A549 (cell line): ENCODE results near the gene SPPL2C. TPM values are rescaled to one million over a fixed set of nuclear protein-coding genes. Genes with fewer than 3 reads are reported as not detected.

Experiments
- ATAC-seq, 2 experiments: fragments of 200-7000 bp in 1 of 2; fragments of >200 bp in 1 of 2; cut with Nextera tagmentation in 1 of 2; cut with Tn5 transposase in 1 of 2; 3 replicates each; pipeline versions ENCODE4 v1.8.0 to v1.9.1; 2018 to 2020; ENCODE audit warnings: mild to moderate bottlenecking in 1 of 2, moderate library complexity in 1 of 2
- CTCF ChIA-PET: fragments of 300-600 bp; sonication (Branson Sonifier 250); formaldehyde crosslinking; extraction: SDS; loops from one replicate; lab custom pipeline; 2021; ENCODE audit warnings: antibody characterized with exemption, inconsistent platforms; lab: Yijun Ruan, JAX
- POLR2A ChIA-PET: fragments of 350-600 bp; formaldehyde crosslinking; extraction: SDS; loops from one replicate; lab custom pipeline; 2021; ENCODE audit warnings: antibody characterized with exemption, inconsistent platforms; lab: Yijun Ruan, JAX
- DNase-seq, 2 experiments: peaks; one replicate each; pipeline versions ENCODE4 v3.0.0 to v3.0.0-alpha.2; 2011 to 2016; ENCODE audit warnings: low read depth in 1 of 2, low spot score in 1 of 2
- FAIRE-seq: peaks from 2 replicates; lab custom pipeline; 2011; peaks lifted over from hg19 to GRCh38; lab: Jason Lieb, UNC
- H3K27ac ChIP-seq, 2 experiments: fragments of >200 bp; sonication (Bioruptor Twin); formaldehyde crosslinking; 3 replicates each; pipeline ENCODE4 v1.5.1; 2016 to 2017
- H3K4me1 ChIP-seq: fragments of >200 bp; sonication (Bioruptor Twin); formaldehyde crosslinking; 3 replicates; pipeline ENCODE4 v1.6.1; 2016
- H3K4me2 ChIP-seq: fragments of >200 bp; sonication (Bioruptor Twin); formaldehyde crosslinking; 3 replicates; pipeline ENCODE4 v1.6.1; 2016
- H3K4me3 ChIP-seq: fragments of >200 bp; sonication (Bioruptor Twin); formaldehyde crosslinking; 3 replicates; pipeline ENCODE4 v1.5.1; 2016
- H3K9me3 ChIP-seq: fragments of >200 bp; sonication (Bioruptor Twin); formaldehyde crosslinking; 3 replicates; pipeline ENCODE4 v1.6.1; 2016
- CBX2 ChIP-seq: fragments of 200-600 bp; sonication (generic); IDR thresholded peaks from 2 replicates; pipeline ENCODE4 v1.6.1; 2016; ENCODE audit warnings: low read depth, mild to moderate bottlenecking, borderline replicate concordance
- CHD2 ChIP-seq: fragments of 150-350 bp; IDR thresholded peaks from 2 replicates; pipeline ENCODE4 v1.6.1; 2014; ENCODE audit warnings: low read length; ENCODE audit not compliant: partially characterized antibody
- CHD4 ChIP-seq: fragments of 200-600 bp; sonication (generic); IDR thresholded peaks from 2 replicates; pipeline ENCODE4 v1.6.1; 2016; ENCODE audit warnings: antibody characterized with exemption, mild to moderate bottlenecking, borderline replicate concordance
- FOSB ChIP-seq: fragments of 250-450 bp; sonication (Bioruptor Pico); IDR thresholded peaks from 2 replicates; pipeline ENCODE4 v1.5.0; 2020; ENCODE audit warnings: mild to moderate bottlenecking, moderate library complexity
- FOSL2 ChIP-seq, 2 experiments: fragments of 450-650 bp in 1 of 2; fragments of >200 bp in 1 of 2; sonication (Bioruptor Twin) in 1 of 2; formaldehyde crosslinking; IDR thresholded peaks; 2 replicates each; pipeline versions ENCODE4 v1.5.0 to v1.6.1; 2016 to 2020; ENCODE audit warnings: mild to moderate bottlenecking in 1 of 2, moderate library complexity in 1 of 2
- FOXS1 ChIP-seq: fragments of 250-450 bp; sonication (Bioruptor Pico); IDR thresholded peaks from 2 replicates; pipeline ENCODE4 v1.5.0; 2020; ENCODE audit warnings: mild to moderate bottlenecking, moderate library complexity
- GATA3 ChIP-seq: IDR thresholded peaks from 2 replicates; pipeline ENCODE4 v1.6.1; 2012; ENCODE audit warnings: borderline replicate concordance
- HDAC2 ChIP-seq: fragments of 200-600 bp; sonication (generic); IDR thresholded peaks from 2 replicates; pipeline ENCODE4 v1.6.1; 2016
- HEYL ChIP-seq: fragments of 250-450 bp; sonication (Bioruptor Pico); IDR thresholded peaks from 2 replicates; pipeline ENCODE4 v1.8.0; 2021; ENCODE audit warnings: mild to moderate bottlenecking, moderate library complexity
- HOXB13 ChIP-seq: fragments of 250-450 bp; sonication (Bioruptor Pico); IDR thresholded peaks from 2 replicates; pipeline ENCODE4 v1.5.0; 2020; ENCODE audit warnings: low read depth, mild to moderate bottlenecking, moderate library complexity
- HOXB5 ChIP-seq: fragments of 250-450 bp; sonication (Bioruptor Pico); IDR thresholded peaks from 2 replicates; pipeline ENCODE4 v1.5.0; 2020; ENCODE audit warnings: mild to moderate bottlenecking, moderate library complexity
- JUNB ChIP-seq: fragments of >200 bp; sonication (Bioruptor Twin); formaldehyde crosslinking; IDR thresholded peaks from 2 replicates; pipeline ENCODE4 v1.6.1; 2016
- KDM1A ChIP-seq: fragments of 200-600 bp; sonication (generic); IDR thresholded peaks from 2 replicates; pipeline ENCODE4 v1.6.1; 2016; ENCODE audit warnings: low read depth, mild to moderate bottlenecking
- MAFK ChIP-seq: fragments of 450-650 bp; IDR thresholded peaks from 2 replicates; pipeline ENCODE4 v1.6.1; 2014; ENCODE audit not compliant: partially characterized antibody
- NPAS2 ChIP-seq: fragments of 250-450 bp; sonication (Bioruptor Pico); IDR thresholded peaks from 2 replicates; pipeline ENCODE4 v1.8.0; 2022; ENCODE audit warnings: mild to moderate bottlenecking, moderate library complexity, borderline replicate concordance
- RARB ChIP-seq: fragments of 250-450 bp; sonication (Bioruptor Pico); IDR thresholded peaks from 2 replicates; pipeline ENCODE4 v1.8.0; 2021; ENCODE audit warnings: mild to moderate bottlenecking, moderate library complexity
- RCOR1 ChIP-seq: fragments of 150-350 bp; IDR thresholded peaks from 2 replicates; pipeline ENCODE4 v1.6.1; 2014; ENCODE audit warnings: antibody characterized with exemption, low read length, low read depth
- TP53 ChIP-seq: fragments of 250-450 bp; sonication (Bioruptor Pico); IDR thresholded peaks from 2 replicates; pipeline ENCODE4 v1.5.0; 2021; ENCODE audit warnings: mild to moderate bottlenecking, moderate library complexity
- ZC3H11A ChIP-seq: fragments of 450-650 bp; IDR thresholded peaks from 2 replicates; pipeline ENCODE4 v1.6.1; 2014; ENCODE audit warnings: antibody characterized with exemption, mild to moderate bottlenecking
- ZFP36 ChIP-seq: fragments of 450-650 bp; IDR thresholded peaks from 2 replicates; pipeline ENCODE4 v1.6.1; 2014; ENCODE audit warnings: borderline replicate concordance; ENCODE audit not compliant: partially characterized antibody
- ZSCAN20 ChIP-seq: fragments of 250-450 bp; sonication (Bioruptor Pico); IDR thresholded peaks from 2 replicates; pipeline ENCODE4 v1.8.0; 2022; ENCODE audit warnings: mild to moderate bottlenecking, moderate library complexity
- WGBS: methylation state at CpG from one replicate; pipeline ENCODE4 v1.1.6; 2017; ENCODE audit errors: missing lambda C conversion rate; 5-methylcytosine and 5-hydroxymethylcytosine counted together
- polyA plus RNA-seq, 4 experiments: library from polyadenylated mRNA; depleted of rRNA in 3 of 4; stranded (reverse); fragments of >200 nt; fragmentation: RNase III in 1 of 4; extraction: RNeasy Plus Mini Kit Qiagen cat#74134 plus additional on column Dnase treatment in 1 of 4; gene quantifications; 2 replicates in 3 of 4; 3 replicates in 1 of 4; pipeline ENCODE4 v1.2.3, GENCODE V29; 2011 to 2017
- TF ChIP-seq, protein P1 (sequence below): IDR thresholded peaks from 2 replicates; pipeline ENCODE4 v1.6.1; 2012; ENCODE audit warnings: low read depth, borderline replicate concordance
- TF ChIP-seq, protein P2 (sequence below): IDR thresholded peaks from 2 replicates; pipeline ENCODE4 v1.6.1; 2012
- TF ChIP-seq, protein P3 (sequence below): fragments of 200-600 bp; sonication (generic); IDR thresholded peaks from 2 replicates; pipeline ENCODE4 v1.6.1; 2016; ENCODE audit warnings: antibody characterized with exemption, mild to moderate bottlenecking, moderate library complexity

Gene SPPL2C
- polyA plus RNA-seq, 2 of the 4 experiments (the other 2 are of a cell fraction), result not detected

DNA sequence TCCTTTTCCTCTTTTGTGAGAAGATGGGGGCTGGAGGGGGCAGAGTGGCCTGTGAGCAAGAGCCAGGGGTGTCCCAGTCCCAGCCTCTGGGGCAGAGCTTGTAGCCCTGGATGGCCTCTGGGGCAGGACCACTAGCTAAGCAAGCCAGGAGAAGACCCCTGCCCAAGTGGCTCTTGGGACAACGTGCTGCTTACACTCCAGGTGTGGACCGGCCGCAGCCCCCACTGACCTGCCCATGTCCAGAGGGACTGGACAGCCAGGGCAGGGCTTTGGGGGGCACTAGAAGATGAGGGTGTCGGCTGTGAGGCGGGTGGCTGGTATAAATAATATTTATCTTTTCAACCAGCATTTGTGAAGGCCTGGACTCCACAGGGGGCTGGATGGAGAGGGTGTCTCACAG is 9.2 kb upstream of the SPPL2C start:
- no peak for ATAC-seq
- no peaks in the 10 kb centered on the region for H3K9me3 ChIP-seq
- WGBS, result 68% methylated on average over 5 of the region's 5 CpGs
- CTCF ChIA-PET, result interaction anchor here (1.3 to 15.2 kb wide), 8 partner anchors 11 to 197 kb away, joined by 3 to 317 read pairs (median 21); partner anchors contain the start of genes CRHR1 and SPPL2C
- no peak for TF ChIP-seq HEYL (CRISPR knock-in tag)
- TF ChIP-seq CHD4, result no peak
- no peak for TF ChIP-seq CBX2
- TF ChIP-seq, all 56 proteins: peak for 0
- no peak overlapping the region for H3K4me2 ChIP-seq
- H3K4me1 ChIP-seq, result peaks cover 6% of the 10 kb centered on the region; the same call in 2 of the 3 replicates
- FAIRE-seq (no peak), DNase-seq (no peak)
- H3K27ac ChIP-seq, result no peak overlapping the region
- no peak overlapping the region for H3K4me3 ChIP-seq
- POLR2A ChIA-PET, result no interaction called here

DNA sequence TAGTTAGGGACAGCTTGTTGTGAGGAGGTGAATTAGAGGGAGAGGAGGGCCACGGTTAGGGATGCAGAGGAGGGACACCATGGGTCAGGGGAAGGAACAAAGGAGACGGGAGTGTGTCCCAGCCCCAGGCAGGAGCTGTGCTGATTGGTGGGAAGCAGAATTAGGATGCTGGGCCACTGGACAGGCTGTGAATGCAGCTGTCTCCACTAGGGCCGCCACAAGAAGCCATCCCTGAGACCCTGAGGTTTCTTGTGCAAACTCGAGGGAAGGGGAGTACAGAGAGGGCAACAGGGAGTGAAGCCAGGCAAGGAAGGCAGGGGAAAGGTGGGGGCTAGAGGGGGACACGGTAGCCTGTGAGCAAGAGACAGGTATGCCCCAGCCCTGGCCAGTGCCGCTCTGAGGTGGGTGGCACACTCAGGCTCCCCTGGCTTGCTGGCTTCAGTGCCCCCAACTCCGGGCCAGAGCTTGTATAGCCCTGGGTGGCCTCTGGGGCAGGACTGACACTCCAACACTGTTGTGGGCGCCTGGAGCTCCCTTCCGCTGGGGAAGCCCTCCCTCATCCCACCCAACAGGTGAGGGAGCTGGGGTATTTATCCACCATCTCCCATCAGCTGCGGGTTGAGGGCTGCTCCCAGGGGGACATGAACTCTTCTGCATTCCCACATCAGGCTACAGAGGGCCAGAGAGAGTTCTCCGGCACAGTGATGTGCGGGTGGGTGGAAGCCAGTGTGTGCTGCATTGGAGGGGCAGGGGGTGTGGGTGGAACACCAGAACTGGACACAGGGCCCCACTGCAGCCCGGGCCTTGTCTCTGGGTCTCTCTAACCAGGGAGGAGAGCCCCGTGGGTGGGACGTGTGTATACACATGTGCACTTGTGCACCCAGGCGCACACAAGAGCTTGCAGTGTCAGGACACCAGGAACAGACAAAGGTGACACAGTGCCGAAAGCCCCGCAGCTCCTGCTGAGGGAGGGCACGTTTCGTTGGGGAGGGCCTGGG is 8.3 kb upstream of the SPPL2C start:
- POLR2A ChIA-PET, result no interaction called here
- no peaks in the 10 kb centered on the region for H3K9me3 ChIP-seq
- FAIRE-seq (no peak), ATAC-seq (peak; percentile 17 to 28; a peak in 3 of 6 replicates), DNase-seq (no peak)
- H3K4me1 ChIP-seq, result peaks cover 6% of the 10 kb centered on the region; the same call in 2 of the 3 replicates
- 42% methylated on average over 20 of the region's 20 CpGs for WGBS
- H3K4me3 ChIP-seq, result no peak overlapping the region
- no peak overlapping the region for H3K4me2 ChIP-seq
- TF ChIP-seq ZSCAN20 (CRISPR knock-in tag), result no peak
- TF ChIP-seq, protein P1, sequence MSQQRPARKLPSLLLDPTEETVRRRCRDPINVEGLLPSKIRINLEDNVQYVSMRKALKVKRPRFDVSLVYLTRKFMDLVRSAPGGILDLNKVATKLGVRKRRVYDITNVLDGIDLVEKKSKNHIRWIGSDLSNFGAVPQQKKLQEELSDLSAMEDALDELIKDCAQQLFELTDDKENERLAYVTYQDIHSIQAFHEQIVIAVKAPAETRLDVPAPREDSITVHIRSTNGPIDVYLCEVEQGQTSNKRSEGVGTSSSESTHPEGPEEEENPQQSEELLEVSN, result no peak
- no peak for TF ChIP-seq FOSB (CRISPR knock-in tag)
- TF ChIP-seq TP53 (CRISPR knock-in tag), result no peak
- no peak for TF ChIP-seq ZC3H11A
- no peak for TF ChIP-seq ZFP36
- no peak for TF ChIP-seq CHD2
- TF ChIP-seq GATA3, result no peak
- H3K27ac ChIP-seq, result no peak overlapping the region
- CTCF ChIA-PET, result interaction anchor here (1.0 to 15.2 kb wide), 10 partner anchors 8 to 198 kb away, joined by 3 to 317 read pairs (median 8); partner anchors contain the start of genes CRHR1 and SPPL2C

DNA sequence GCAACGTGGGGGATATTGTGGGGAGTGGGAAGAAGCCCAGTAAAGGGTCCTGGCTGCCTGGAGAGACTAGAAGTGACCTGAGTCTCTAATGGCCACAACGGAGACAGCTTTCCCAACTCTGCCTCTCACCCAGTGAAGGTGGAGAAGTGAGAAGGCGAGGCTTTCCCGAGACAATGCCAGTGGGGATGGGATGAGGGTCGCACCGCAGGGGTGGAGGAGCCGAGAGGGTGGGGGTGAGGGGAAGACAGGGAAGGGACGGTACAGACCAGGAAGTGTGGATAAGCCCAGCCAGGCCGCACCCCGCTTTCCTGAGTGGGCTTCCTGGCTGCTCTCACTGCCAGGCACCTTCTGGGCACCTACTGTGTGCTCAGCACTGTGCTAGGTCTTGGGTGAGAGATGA is 7.5 kb upstream of the SPPL2C start:
- TF ChIP-seq GATA3 (no peak), HDAC2 (no peak), HEYL (CRISPR knock-in tag) (no peak), FOSL2 (IDR thresholded peaks at IDR 0.05) (no peak), FOSL2 (CRISPR knock-in tag; IDR thresholded peaks at IDR 0.05) (no peak), RCOR1 (no peak), MAFK (no peak), NPAS2 (CRISPR knock-in tag) (no peak), FOXS1 (CRISPR knock-in tag) (no peak), HOXB5 (no peak), CHD2 (no peak), HOXB13 (CRISPR knock-in tag) (no peak), JUNB (no peak), KDM1A (no peak), FOSB (CRISPR knock-in tag) (no peak), RARB (CRISPR knock-in tag) (no peak)
- TF ChIP-seq, protein P2, sequence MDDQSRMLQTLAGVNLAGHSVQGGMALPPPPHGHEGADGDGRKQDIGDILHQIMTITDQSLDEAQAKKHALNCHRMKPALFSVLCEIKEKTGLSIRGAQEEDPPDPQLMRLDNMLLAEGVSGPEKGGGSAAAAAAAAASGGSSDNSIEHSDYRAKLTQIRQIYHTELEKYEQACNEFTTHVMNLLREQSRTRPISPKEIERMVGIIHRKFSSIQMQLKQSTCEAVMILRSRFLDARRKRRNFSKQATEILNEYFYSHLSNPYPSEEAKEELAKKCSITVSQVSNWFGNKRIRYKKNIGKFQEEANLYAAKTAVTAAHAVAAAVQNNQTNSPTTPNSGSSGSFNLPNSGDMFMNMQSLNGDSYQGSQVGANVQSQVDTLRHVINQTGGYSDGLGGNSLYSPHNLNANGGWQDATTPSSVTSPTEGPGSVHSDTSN, result no peak
- TF ChIP-seq, protein P1, result no peak
- TF ChIP-seq, protein P3, sequence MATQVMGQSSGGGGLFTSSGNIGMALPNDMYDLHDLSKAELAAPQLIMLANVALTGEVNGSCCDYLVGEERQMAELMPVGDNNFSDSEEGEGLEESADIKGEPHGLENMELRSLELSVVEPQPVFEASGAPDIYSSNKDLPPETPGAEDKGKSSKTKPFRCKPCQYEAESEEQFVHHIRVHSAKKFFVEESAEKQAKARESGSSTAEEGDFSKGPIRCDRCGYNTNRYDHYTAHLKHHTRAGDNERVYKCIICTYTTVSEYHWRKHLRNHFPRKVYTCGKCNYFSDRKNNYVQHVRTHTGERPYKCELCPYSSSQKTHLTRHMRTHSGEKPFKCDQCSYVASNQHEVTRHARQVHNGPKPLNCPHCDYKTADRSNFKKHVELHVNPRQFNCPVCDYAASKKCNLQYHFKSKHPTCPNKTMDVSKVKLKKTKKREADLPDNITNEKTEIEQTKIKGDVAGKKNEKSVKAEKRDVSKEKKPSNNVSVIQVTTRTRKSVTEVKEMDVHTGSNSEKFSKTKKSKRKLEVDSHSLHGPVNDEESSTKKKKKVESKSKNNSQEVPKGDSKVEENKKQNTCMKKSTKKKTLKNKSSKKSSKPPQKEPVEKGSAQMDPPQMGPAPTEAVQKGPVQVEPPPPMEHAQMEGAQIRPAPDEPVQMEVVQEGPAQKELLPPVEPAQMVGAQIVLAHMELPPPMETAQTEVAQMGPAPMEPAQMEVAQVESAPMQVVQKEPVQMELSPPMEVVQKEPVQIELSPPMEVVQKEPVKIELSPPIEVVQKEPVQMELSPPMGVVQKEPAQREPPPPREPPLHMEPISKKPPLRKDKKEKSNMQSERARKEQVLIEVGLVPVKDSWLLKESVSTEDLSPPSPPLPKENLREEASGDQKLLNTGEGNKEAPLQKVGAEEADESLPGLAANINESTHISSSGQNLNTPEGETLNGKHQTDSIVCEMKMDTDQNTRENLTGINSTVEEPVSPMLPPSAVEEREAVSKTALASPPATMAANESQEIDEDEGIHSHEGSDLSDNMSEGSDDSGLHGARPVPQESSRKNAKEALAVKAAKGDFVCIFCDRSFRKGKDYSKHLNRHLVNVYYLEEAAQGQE, result no peak
- Histone ChIP-seq H3K27ac (no peak overlapping the region), H3K4me1 (peaks cover 6% of the 10 kb centered on the region; the same call in 2 of the 3 replicates), H3K4me3 (no peak overlapping the region), H3K4me2 (no peak overlapping the region), H3K9me3 (no peaks in the 10 kb centered on the region)
- CTCF ChIA-PET, result interaction anchor here (1.4 to 15.2 kb wide), 8 partner anchors 9 to 198 kb away, joined by 3 to 317 read pairs (median 22); partner anchors contain the start of genes CRHR1 and SPPL2C
- ATAC-seq, result no peak
- POLR2A ChIA-PET, result no interaction called here
- 52% methylated on average over 10 of the region's 10 CpGs for WGBS
- no peak for FAIRE-seq
- no peak for DNase-seq
